A549 treated with RU486 at 1 μM for 4 hours (cell line): ENCODE measurements around the gene SELENON. TPM values are rescaled to one million over a fixed set of nuclear protein-coding genes. Genes with fewer than 3 reads are reported as not detected.

Experiments used
- total RNA-seq: library from RNA; stranded (reverse); fragments of 200-300 nt; extraction: Qiagen RNA extraction; gene quantifications from 5 replicates; pipeline ENCODE4 v1.2.3, GENCODE V29; 2022; ENCODE audit warnings: low read depth

SELENON gene
- total RNA-seq: 52.6 to 65.5 TPM (median 56.6 TPM) in 5 replicates

GRCh38 chr1:25799935-25800702 lies at the start of gene SELENON:
Gene SELENON (plus strand): TSS chr1:25800193. CDS start chr1:25800231, 38 bp downstream.

GRCh38 chr1:25819491-25820246 lies 19.7 kb downstream of the SELENON start, which contains the start of gene MTFR1L:
Gene MTFR1L (plus strand): TSS chr1:25819954. CDS start chr1:25823105, 3,151 bp downstream.

GRCh38 chr1:25858906-25859789 lies 59.2 kb downstream of the SELENON start, which contains the start of gene AUNIP:
Gene AUNIP (minus strand): TSS chr1:25859457. CDS start chr1:25859357, 100 bp downstream.

Other genes starting within 250 kb of the SELENON start
- 0.08 to 0.22 TPM (median 0.14 TPM) in 5 replicates for gene MAN1C1, start 183.4 kb upstream of the SELENON start, total RNA-seq
- 20.6 to 24.0 TPM (median 23.4 TPM) in 5 replicates for gene MTFR1L, start 19.8 kb downstream of the SELENON start, total RNA-seq
- 5.8 to 7.8 TPM (median 6.4 TPM) in 5 replicates for gene AUNIP, start 59.3 kb downstream of the SELENON start, total RNA-seq
- 2.5 to 3.7 TPM (median 3.0 TPM) in 5 replicates for gene PAQR7, start 75.5 kb downstream of the SELENON start, total RNA-seq
- gene STMN1, start 106.2 kb downstream of the SELENON start, total RNA-seq: 182 to 221 TPM (median 204 TPM) in 5 replicates
- 6.1 to 7.9 TPM (median 6.8 TPM) in 5 replicates for gene PAFAH2, start 197.9 kb downstream of the SELENON start, total RNA-seq
- gene EXTL1, start 221.6 kb downstream of the SELENON start, total RNA-seq: not detected in 5 replicates
- 0.08 to 0.13 TPM in 2 of 5 replicates, not detected in the others for gene SLC30A2, start 245.9 kb downstream of the SELENON start, total RNA-seq